H1 (cell line): ENCODE results near the gene CHAT. TPM values are rescaled to one million over a fixed set of nuclear protein-coding genes. Genes with fewer than 3 reads are reported as not detected.

Experiments used
- CTCF ChIA-PET: fragments of 300-600 bp; sonication (Branson Sonifier 250); formaldehyde crosslinking; loops from one replicate; lab custom pipeline; 2021; ENCODE audit not compliant: partially characterized antibody; lab: Charles Lee
- POLR2A ChIA-PET: fragments of 300-600 bp; sonication (Branson Sonifier 250); formaldehyde crosslinking; loops from one replicate; lab custom pipeline; 2021; ENCODE audit warnings: inconsistent platforms; ENCODE audit not compliant: partially characterized antibody; lab: Charles Lee
- DNase-seq, 2 experiments: peaks; one replicate each; pipeline versions ENCODE4 v3.0.0 to v3.0.0-alpha.2; 2010 to 2022; ENCODE audit warnings: low spot score in 2 of 2, low read depth in 1 of 2, mixed read lengths in 1 of 2
- FAIRE-seq: peaks from 2 replicates; lab custom pipeline; 2011; peaks lifted over from hg19 to GRCh38; lab: Jason Lieb, UNC
- H2AFZ ChIP-seq: 2 replicates; pipeline ENCODE4 v1.8.1; 2012; ENCODE audit warnings: low read length, inconsistent platforms
- H2AK5ac ChIP-seq: 2 replicates; pipeline ENCODE4 v1.6.1; 2013; ENCODE audit warnings: low read depth, low read length
- H2BK120ac ChIP-seq: replicated peaks from 2 replicates; pipeline ENCODE3; 2013; ENCODE audit warnings: low read depth, low read length, inconsistent platforms
- H2BK12ac ChIP-seq: 2 replicates; pipeline ENCODE4 v1.6.1; 2013; ENCODE audit warnings: low read depth, low read length
- H2BK15ac ChIP-seq: 2 replicates; pipeline ENCODE4 v1.6.1; 2013; ENCODE audit warnings: low read length
- H2BK20ac ChIP-seq: 2 replicates; pipeline ENCODE4 v1.6.1; 2013; ENCODE audit warnings: low read length
- H2BK5ac ChIP-seq: 2 replicates; pipeline ENCODE4 v1.6.1; 2013; ENCODE audit warnings: low read depth, low read length
- H3K14ac ChIP-seq: 2 replicates; pipeline ENCODE4 v1.6.1; 2013; ENCODE audit warnings: inconsistent platforms; ENCODE audit not compliant: insufficient read length
- H3K18ac ChIP-seq: 2 replicates; pipeline ENCODE4 v1.6.1; 2013; ENCODE audit warnings: low read length; ENCODE audit errors: extremely low read depth
- H3K23ac ChIP-seq: 2 replicates; pipeline ENCODE4 v1.6.1; 2013; ENCODE audit warnings: inconsistent platforms; ENCODE audit not compliant: insufficient read length
- H3K23me2 ChIP-seq: 2 replicates; pipeline ENCODE4 v1.6.1; 2013; ENCODE audit warnings: low read depth, low read length
- H3K27ac ChIP-seq: 2 replicates; pipeline ENCODE4 v1.6.1; 2011; ENCODE audit warnings: low read depth, low read length, inconsistent platforms
- H3K27me3 ChIP-seq, 4 experiments: replicated peaks in 1 of 4; 1 replicate in 1 of 4; 2 replicates in 3 of 4; pipeline versions ENCODE4 v1.6.1 to v1.8.1; 2011 to 2013; ENCODE audit warnings: low read length in 3 of 4, mild to moderate bottlenecking in 3 of 4, inconsistent platforms in 2 of 4, mixed read lengths in 2 of 4, moderate library complexity in 1 of 4; ENCODE audit not compliant: control insufficient read depth in 3 of 4, insufficient read depth in 3 of 4; ENCODE audit errors: extremely low read depth in 1 of 4
- H3K36me3 ChIP-seq, 4 experiments: 2 replicates each; pipeline versions ENCODE4 v1.6.1 to v1.8.1; 2011 to 2013; ENCODE audit warnings: mild to moderate bottlenecking in 4 of 4, low read length in 3 of 4, moderate library complexity in 2 of 4, control low read depth in 1 of 4, inconsistent platforms in 1 of 4; ENCODE audit not compliant: insufficient read depth in 4 of 4, control insufficient read depth in 2 of 4
- H3K4ac ChIP-seq: replicated peaks from 2 replicates; pipeline ENCODE3; 2013; ENCODE audit warnings: low read length, low read depth, mixed read lengths, inconsistent platforms; ENCODE audit not compliant: insufficient read length
- H3K4me1 ChIP-seq, 4 experiments: replicated peaks in 1 of 4; 1 replicate in 1 of 4; 2 replicates in 3 of 4; pipeline versions ENCODE4 v1.6.1 to v1.8.1; 2011 to 2013; ENCODE audit warnings: low read length in 3 of 4, inconsistent platforms in 2 of 4, mixed read lengths in 1 of 4; ENCODE audit not compliant: insufficient read depth in 4 of 4, control insufficient read depth in 3 of 4
- H3K4me2 ChIP-seq, 2 experiments: 2 replicates each; pipeline versions ENCODE4 v1.6.1 to v1.8.1; 2011 to 2013; ENCODE audit warnings: low read depth in 2 of 2, low read length in 2 of 2, control low read depth in 1 of 2, inconsistent platforms in 1 of 2, mild to moderate bottlenecking in 1 of 2; ENCODE audit not compliant: insufficient read depth in 1 of 2
- H3K4me3 ChIP-seq, 4 experiments: fragments of 200-600, 300-600 bp in 1 of 4; sonication (generic), shearing (Covaris generic), sonication (Bioruptor Twin) in 1 of 4; 2 replicates each; pipeline versions ENCODE4 v1.5.1 to v1.8.1; 2011 to 2016; ENCODE audit warnings: low read length in 4 of 4, low read depth in 3 of 4, control low read depth in 2 of 4, inconsistent platforms in 2 of 4, mild to moderate bottlenecking in 2 of 4, mixed read lengths in 1 of 4, moderate library complexity in 1 of 4; ENCODE audit not compliant: insufficient read depth in 2 of 4; ENCODE audit errors: extremely low read depth in 1 of 4
- H3K56ac ChIP-seq: replicated peaks from 2 replicates; pipeline ENCODE3; 2013; ENCODE audit warnings: low read depth, mild to moderate bottlenecking, mixed read lengths, low read length, inconsistent platforms; ENCODE audit not compliant: insufficient read length
- H3K79me1 ChIP-seq: 2 replicates; pipeline ENCODE4 v1.6.1; 2013; ENCODE audit warnings: low read depth, low read length, control low read depth
- H3K79me2 ChIP-seq, 2 experiments: 2 replicates each; pipeline versions ENCODE4 v1.6.1 to v1.8.1; 2012 to 2013; ENCODE audit warnings: low read length in 2 of 2, mild to moderate bottlenecking in 2 of 2, inconsistent platforms in 1 of 2; ENCODE audit not compliant: insufficient read depth in 2 of 2, control insufficient read depth in 1 of 2
- H3K9ac ChIP-seq, 4 experiments: replicated peaks in 1 of 4; 1 replicate in 1 of 4; 2 replicates in 3 of 4; pipeline versions ENCODE4 v1.6.1 to v1.8.1; 2011 to 2013; ENCODE audit warnings: low read depth in 3 of 4, low read length in 3 of 4, control low read depth in 2 of 4, mild to moderate bottlenecking in 2 of 4, moderate library complexity in 2 of 4, inconsistent platforms in 1 of 4; ENCODE audit errors: extremely low read depth in 1 of 4
- H3K9me3 ChIP-seq, 2 experiments: 2 replicates each; pipeline versions ENCODE4 v1.6.1 to v1.8.1; 2012 to 2013; ENCODE audit warnings: mild to moderate bottlenecking in 2 of 2, moderate library complexity in 2 of 2, control low read depth in 1 of 2, inconsistent platforms in 1 of 2, low read depth in 1 of 2, low read length in 1 of 2, mixed read lengths in 1 of 2; ENCODE audit not compliant: insufficient read depth in 2 of 2
- H4K20me1 ChIP-seq, 2 experiments: replicated peaks in 1 of 2; 2 replicates each; pipeline versions ENCODE3 to v1.8.1; 2011 to 2013; ENCODE audit warnings: inconsistent platforms in 2 of 2, low read length in 2 of 2, mild to moderate bottlenecking in 1 of 2; ENCODE audit not compliant: insufficient read depth in 2 of 2, control insufficient read depth in 1 of 2
- H4K5ac ChIP-seq: 2 replicates; pipeline ENCODE4 v1.6.1; 2013; ENCODE audit warnings: low read length, low read depth, mixed read lengths, inconsistent platforms; ENCODE audit not compliant: insufficient read length
- H4K8ac ChIP-seq: 2 replicates; pipeline ENCODE4 v1.8.0; 2013; ENCODE audit warnings: mild to moderate bottlenecking, moderate library complexity, low read length, inconsistent platforms; ENCODE audit not compliant: insufficient read depth; ENCODE audit errors: extremely low read depth
- H4K91ac ChIP-seq: replicated peaks from 2 replicates; pipeline ENCODE3; 2013; ENCODE audit warnings: low read length, mixed read lengths, inconsistent platforms; ENCODE audit not compliant: insufficient read length
- EGR1 ChIP-seq: IDR thresholded peaks from 2 replicates; pipeline ENCODE4 v1.6.1; 2011; ENCODE audit warnings: low read depth, low read length, borderline replicate concordance
- GTF2F1 ChIP-seq: IDR thresholded peaks from 2 replicates; pipeline ENCODE4 v1.6.1; 2012; ENCODE audit warnings: low read depth, low read length, improper control_type of control experiment, borderline replicate concordance
- RAD21 ChIP-seq, 2 experiments: IDR thresholded peaks in 1 of 2; conservative IDR thresholded peaks in 1 of 2; 2 replicates each; pipeline ENCODE4 v1.6.1; 2011; ENCODE audit warnings: low read depth in 2 of 2, low read length in 2 of 2, improper control_type of control experiment in 1 of 2, inconsistent platforms in 1 of 2, mild to moderate bottlenecking in 1 of 2, moderate library complexity in 1 of 2
- RXRA ChIP-seq: IDR thresholded peaks from 2 replicates; pipeline ENCODE4 v1.6.1; 2011; ENCODE audit warnings: low read depth, mild to moderate bottlenecking, low read length, moderate library complexity; ENCODE audit not compliant: insufficient read depth
- SIX5 ChIP-seq: IDR thresholded peaks from 2 replicates; pipeline ENCODE4 v1.6.1; 2011; ENCODE audit warnings: mild to moderate bottlenecking, low read depth, low read length
- SP2 ChIP-seq: IDR thresholded peaks from 2 replicates; pipeline ENCODE4 v1.6.1; 2012; ENCODE audit warnings: mild to moderate bottlenecking, low read length, inconsistent platforms
- WGBS, 2 experiments: shearing (Covaris generic) in 1 of 2; methylation state at CpG; one replicate each; pipeline versions ENCODE4 v1.1.6 to v1.1.7; 2013 to 2015; ENCODE audit warnings: low lambda C conversion rate in 2 of 2, mixed read lengths in 2 of 2, inconsistent platforms in 1 of 2, low coverage in 1 of 2, missing lambda C conversion rate in 1 of 2; ENCODE audit not compliant: insufficient replicate concordance in 2 of 2, insufficient coverage in 1 of 2, insufficient read length in 1 of 2; ENCODE audit errors: extremely low coverage in 1 of 2, missing lambda C conversion rate in 1 of 2; 5-methylcytosine and 5-hydroxymethylcytosine counted together
- polyA plus RNA-seq, 7 experiments: library from polyadenylated mRNA; depleted of rRNA in 3 of 7; stranded (reverse) in 5 of 7; unstranded in 2 of 7; fragments of >200 nt in 5 of 7; fragments of 200-250 nt in 2 of 7; gene quantifications; 1 replicate in 5 of 7; 2 replicates in 1 of 7; 4 replicates in 1 of 7; pipeline versions ENCODE4 v1.2.1 to v1.2.3, GENCODE V29; 2011 to 2013; ENCODE audit warnings: missing spikeins in 2 of 7, mixed read lengths in 2 of 7
- total RNA-seq: library from RNA; stranded (reverse); fragmentation: NEBNext Ultra II Directional; extraction: Animal tissue kit (Norgen Biotek cat#: 25700); gene quantifications from 2 replicates; pipeline ENCODE4 v1.2.1, GENCODE V29; 2021

The CHAT gene
- total and polyA plus RNA-seq, 2 of the 8 experiments (the other 6 are each of a cell fraction or from before 2014, with no cell fraction given), result not detected

GRCh38 chr10:49595003-49595712 is 18.7 kb upstream of the CHAT start:
- Histone ChIP-seq H3K79me2 (no peaks in the 10 kb centered on the region), H2BK12ac (no peak overlapping the region), H3K56ac (no peak overlapping the region), H3K23ac (no peak overlapping the region), H3K36me3 (no peaks in the 10 kb centered on the region), H2AFZ (0 out of 2 replicates have a peak overlapping the region, but pooled peaks have one; percentile 63), H3K79me1 (no peaks in the 10 kb centered on the region), H4K91ac (no peak overlapping the region), H3K27ac (no peak overlapping the region), H3K27me3 (peaks cover 0 to 7% (median 1%) of the 10 kb centered on the region in 4 experiments; a peak in 3 of 7 replicates), H4K20me1 (peaks cover 0 to 2% of the 10 kb centered on the region in 2 experiments), H2BK20ac (no peak overlapping the region), H3K9ac (no peak overlapping the region), H3K4me2 (no peak overlapping the region), H2BK15ac (no peak overlapping the region; the same call in 1 of the 2 replicates), H3K23me2 (no peaks in the 10 kb centered on the region), H4K8ac (no peak overlapping the region; the same call in 1 of the 2 replicates), H2BK5ac (no peak overlapping the region), H2BK120ac (no peak overlapping the region), H4K5ac (no peak overlapping the region), H3K4me3 (no peak overlapping the region), H3K4ac (no peak overlapping the region), H3K14ac (no peak overlapping the region), H3K18ac (no peak overlapping the region), H2AK5ac (no peak overlapping the region), H3K4me1 (peaks cover 0 to 4% (median under 1%) of the 10 kb centered on the region in 4 experiments; a peak in 2 of 7 replicates), H3K9me3 (no peaks in the 10 kb centered on the region)
- ChIA-PET CTCF (interaction anchor here (0.7 to 4.6 kb wide), 32 partner anchors 11 to 236 kb away, joined by 3 to 36 read pairs (median 4); partner anchors contain the start of genes CHAT and ERCC6), POLR2A (interaction anchor here (1.2 to 1.3 kb wide), 2 partner anchors 10 to 96 kb away, joined by 3 to 5 read pairs; no protein-coding TSS in a partner anchor)
- FAIRE-seq (no peak), DNase-seq (peak in 1 of 2 experiments; percentile 45)
- 79% methylated on average over 8 of the region's 10 CpGs; no CpG with 5 or more reads in 1 of the 2 experiments for WGBS, 2 experiments
- no peak for TF ChIP-seq RXRA
- no peak for TF ChIP-seq SIX5
- TF ChIP-seq GTF2F1, result no peak
- TF ChIP-seq EGR1, result no peak
- no peak for TF ChIP-seq SP2
- no peak for TF ChIP-seq RAD21 (IDR thresholded peaks at IDR 0.05 in 1 of 2, conservative IDR thresholded peaks at IDR 0.05 in 1 of 2; ENCODE audit: low read depth in 2 of 2, low read length in 2 of 2)
